ENCODE results near the gene BORCS6. TPM values are rescaled to one million over a fixed set of nuclear protein-coding genes. Genes with fewer than 3 reads are reported as not detected.

BORCS6 gene
- total and polyA plus RNA-seq, 9 of the 15 experiments (the other 6 are each of a cell fraction or from before 2014, with no cell fraction given), result 0.01 to 7.4 (median 2.3) TPM

- peak; percentile 84 for TF ChIP-seq BACH1 (tag; IDR thresholded peaks at IDR 0.05)
- TF ChIP-seq MAFK (IDR thresholded peaks at IDR 0.05; ENCODE audit: low read length), result peak; percentile 75
- TF ChIP-seq ESRRB (CRISPR knock-in tag; IDR thresholded peaks at IDR 0.05; ENCODE audit: borderline replicate concordance), result peak; percentile 96
- peak; percentile 92; the same call in 1 of the 2 replicates for TF ChIP-seq ZNF518B (CRISPR knock-in tag; IDR thresholded peaks at IDR 0.05)
- no peak for TF ChIP-seq RERE (CRISPR knock-in tag; IDR thresholded peaks at IDR 0.05; ENCODE audit: borderline replicate concordance)
- no peak for TF ChIP-seq HDAC8 (tag; IDR thresholded peaks at IDR 0.05)
- TF ChIP-seq POLR2AphosphoS5 (IDR thresholded peaks at IDR 0.05; ENCODE audit: control insufficient read depth, insufficient read depth, low read depth, low read length), result peak; percentile 100
- no peak for TF ChIP-seq BRF2 (IDR thresholded peaks at IDR 0.05; ENCODE audit: borderline replicate concordance, insufficient read depth, insufficient read length)
- 0 out of 2 replicates have a peak, but pooled peaks have one; percentile 67 for TF ChIP-seq BCL6 (CRISPR knock-in tag; IDR thresholded peaks at IDR 0.05)
- peak; percentile 95 for TF ChIP-seq ZNF764 (CRISPR knock-in tag; IDR thresholded peaks at IDR 0.05; ENCODE audit: low read depth)
- TF ChIP-seq TFAM (CRISPR knock-in tag; conservative IDR thresholded peaks at IDR 0.05), result no peak
- peak; percentile 91; the same call in 1 of the 2 replicates for TF ChIP-seq ZFP30 (CRISPR knock-in tag; IDR thresholded peaks at IDR 0.05; ENCODE audit: borderline replicate concordance)
- TF ChIP-seq L3MBTL2 (IDR thresholded peaks at IDR 0.05), result no peak
These were observed 16.7 kb downstream of the BORCS6 start (continued) for GRCh38 chr17:8173056-8173870.
